Measurements from ENCODE around the gene ENO3.

ENO3 gene

GRCh38 chr17:4949321-4950074, 1.4 kb upstream of the ENO3 start:
- Mint-ChIP-seq H3K9me3 (no peaks in the 10 kb centered on the region), H3K27me3 (no peaks in the 10 kb centered on the region), H3K27ac (peak overlapping the region; percentile 98), H3K4me3 (peak overlapping the region; percentile 92), H3K36me3 (peaks cover 37% of the 10 kb centered on the region), H3K4me1 (peaks cover 39% of the 10 kb centered on the region)
- DNase-seq, result peak; percentile 82
- CTCF ChIA-PET, result interaction anchor here (1.0 to 1.1 kb wide), 2 partner anchors 17 to 41 kb away, joined by 3 read pairs; partner anchors contain the start of gene SPAG7

- H3K36me3 Mint-ChIP-seq, result peaks cover 30% of the 10 kb centered on the region
- H3K4me1 Mint-ChIP-seq, result peaks cover 32% of the 10 kb centered on the region
- peak overlapping the region; percentile 85 for H3K4me3 Mint-ChIP-seq
- DNase-seq, result peak; percentile 50
- H3K27ac Mint-ChIP-seq, result peak overlapping the region; percentile 96
- CTCF ChIA-PET, result interaction anchor here (1.0 to 1.1 kb wide), 2 partner anchors 17 to 41 kb away, joined by 3 read pairs; partner anchors contain the start of gene SPAG7
- H3K27me3 Mint-ChIP-seq, result no peaks in the 10 kb centered on the region
- H3K9me3 Mint-ChIP-seq, result no peaks in the 10 kb centered on the region
Observed at GRCh38 chr17:4950075-4950745, 709 bp upstream of the ENO3 start.

- Mint-ChIP-seq H3K9me3 (no peaks in the 10 kb centered on the region), H3K27me3 (no peaks in the 10 kb centered on the region), H3K4me3 (peak overlapping the region; percentile 85), H3K4me1 (peaks cover 28% of the 10 kb centered on the region), H3K27ac (peak overlapping the region; percentile 96), H3K36me3 (peaks cover 23% of the 10 kb centered on the region)
- CTCF ChIA-PET, result interaction anchor here (1.3 to 1.6 kb wide), 3 partner anchors 13 to 42 kb away, joined by 4 to 6 read pairs (median 4); partner anchors contain the start of gene SPAG7
- no peak for DNase-seq
Observed at GRCh38 chr17:4951486-4951885, 567 bp downstream of the ENO3 start.

DNA sequence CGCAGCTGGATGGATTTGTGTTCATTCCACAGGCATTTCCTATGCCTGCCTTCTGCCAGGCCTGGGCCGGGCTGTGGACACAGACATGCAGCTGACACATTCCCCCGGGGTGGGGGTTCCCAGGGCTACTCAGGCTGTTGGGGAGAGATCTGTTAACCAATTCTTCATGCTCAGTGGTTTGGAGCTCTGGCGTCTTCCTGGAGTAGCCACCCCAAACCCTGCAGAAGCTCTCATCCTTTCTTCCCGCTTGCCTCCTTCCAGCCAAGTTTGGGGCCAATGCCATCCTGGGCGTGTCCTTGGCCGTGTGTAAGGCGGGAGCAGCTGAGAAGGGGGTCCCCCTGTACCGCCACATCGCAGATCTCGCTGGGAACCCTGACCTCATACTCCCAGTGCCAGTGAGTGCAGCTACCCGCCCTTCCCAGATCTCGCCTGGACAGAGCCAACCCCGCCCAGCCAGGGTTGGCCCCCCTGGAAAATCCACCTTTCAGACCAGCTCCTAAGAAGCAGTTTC, 2.6 kb downstream of the ENO3 start:
- no peak for DNase-seq
- Mint-ChIP-seq H3K27ac (no peak overlapping the region), H3K4me1 (peaks cover 31% of the 10 kb centered on the region)

GRCh38 chr17:4955091-4955490, 4.2 kb downstream of the ENO3 start:
- CTCF ChIA-PET, result interaction anchor here (1.3 to 5.1 kb wide), 4 partner anchors 9 to 46 kb away, joined by 3 to 21 read pairs (median 5); partner anchors contain the start of gene SPAG7
- Mint-ChIP-seq H3K4me3 (no peak overlapping the region), H3K27me3 (no peaks in the 10 kb centered on the region), H3K27ac (no peak overlapping the region), H3K4me1 (peaks cover 31% of the 10 kb centered on the region), H3K9me3 (no peaks in the 10 kb centered on the region), H3K36me3 (peaks cover 27% of the 10 kb centered on the region)
- DNase-seq, result no peak

More for the DNA sequence above, 2.6 kb downstream of the ENO3 start:
- no peaks in the 10 kb centered on the region for H3K27me3 Mint-ChIP-seq
- H3K4me3 Mint-ChIP-seq, result no peak overlapping the region
- CTCF ChIA-PET, result interaction anchor here (0.7 to 5.1 kb wide), 3 partner anchors 10 to 44 kb away, joined by 3 to 21 read pairs (median 3); partner anchors contain the start of gene SPAG7
- H3K9me3 Mint-ChIP-seq, result no peaks in the 10 kb centered on the region
- peaks cover 18% of the 10 kb centered on the region for H3K36me3 Mint-ChIP-seq

DNA sequence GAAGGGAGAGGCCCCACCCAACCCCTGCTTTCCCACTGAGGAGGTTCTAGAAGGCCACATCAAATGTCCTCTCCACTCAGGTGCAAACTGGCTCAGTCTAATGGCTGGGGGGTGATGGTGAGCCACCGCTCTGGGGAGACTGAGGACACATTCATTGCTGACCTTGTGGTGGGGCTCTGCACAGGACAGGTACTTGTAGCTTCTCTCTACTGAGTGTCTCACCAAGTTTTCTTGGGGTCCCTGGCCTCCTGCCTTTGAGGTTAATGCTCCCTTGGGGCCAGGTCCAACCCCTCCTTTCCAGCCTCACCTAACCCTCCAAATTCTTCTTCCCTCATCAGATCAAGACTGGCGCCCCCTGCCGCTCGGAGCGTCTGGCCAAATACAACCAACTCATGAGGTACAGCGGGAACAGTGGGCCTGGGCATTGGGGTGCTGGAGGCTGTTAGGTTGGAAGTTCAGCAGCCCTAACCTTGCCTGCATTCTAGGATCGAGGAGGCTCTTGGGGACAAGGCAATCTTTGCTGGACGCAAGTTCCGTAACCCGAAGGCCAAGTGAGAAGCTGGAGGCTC, 5.7 kb downstream of the ENO3 start:
- Mint-ChIP-seq H3K27ac (no peak overlapping the region), H3K9me3 (no peaks in the 10 kb centered on the region)

DNA sequence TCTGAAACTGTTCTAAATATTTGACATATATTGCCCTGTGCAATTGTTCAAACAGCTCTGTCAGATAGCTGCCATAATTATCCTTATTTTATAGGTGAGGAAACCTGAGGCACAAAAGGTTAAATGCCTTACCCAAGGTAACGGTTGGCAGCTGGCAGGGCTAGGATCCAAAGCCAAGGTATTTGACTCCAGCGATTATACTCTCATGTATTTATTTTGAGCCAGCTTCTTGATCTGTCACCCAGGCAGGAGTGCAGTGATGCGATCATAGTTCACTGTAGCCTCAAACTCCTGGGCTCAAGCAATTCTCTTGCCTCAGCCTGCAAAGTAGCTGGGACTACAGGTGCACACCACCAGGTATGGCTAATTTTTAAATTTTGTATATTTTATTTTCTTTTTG, 7.2 kb downstream of the ENO3 start:
- CTCF ChIA-PET, result interaction anchor here (1.9 kb wide), 1 partner anchor 7 kb away, joined by 10 read pairs; no protein-coding TSS in a partner anchor
- Mint-ChIP-seq H3K36me3 (peaks cover 35% of the 10 kb centered on the region), H3K4me3 (no peak overlapping the region), H3K27me3 (no peaks in the 10 kb centered on the region), H3K4me1 (peaks cover 15% of the 10 kb centered on the region), H3K27ac (no peak overlapping the region), H3K9me3 (no peaks in the 10 kb centered on the region)
- no peak for DNase-seq

More for the DNA sequence above, 5.7 kb downstream of the ENO3 start:
- peak; percentile 63 for DNase-seq
- H3K27me3 Mint-ChIP-seq, result no peaks in the 10 kb centered on the region
- H3K4me1 Mint-ChIP-seq, result peaks cover 17% of the 10 kb centered on the region
- peaks cover 33% of the 10 kb centered on the region for H3K36me3 Mint-ChIP-seq
- no peak overlapping the region for H3K4me3 Mint-ChIP-seq
- CTCF ChIA-PET, result interaction anchor here (1.0 to 5.1 kb wide), 4 partner anchors 9 to 48 kb away, joined by 4 to 21 read pairs (median 8); partner anchors contain the start of gene SPAG7

DNA sequence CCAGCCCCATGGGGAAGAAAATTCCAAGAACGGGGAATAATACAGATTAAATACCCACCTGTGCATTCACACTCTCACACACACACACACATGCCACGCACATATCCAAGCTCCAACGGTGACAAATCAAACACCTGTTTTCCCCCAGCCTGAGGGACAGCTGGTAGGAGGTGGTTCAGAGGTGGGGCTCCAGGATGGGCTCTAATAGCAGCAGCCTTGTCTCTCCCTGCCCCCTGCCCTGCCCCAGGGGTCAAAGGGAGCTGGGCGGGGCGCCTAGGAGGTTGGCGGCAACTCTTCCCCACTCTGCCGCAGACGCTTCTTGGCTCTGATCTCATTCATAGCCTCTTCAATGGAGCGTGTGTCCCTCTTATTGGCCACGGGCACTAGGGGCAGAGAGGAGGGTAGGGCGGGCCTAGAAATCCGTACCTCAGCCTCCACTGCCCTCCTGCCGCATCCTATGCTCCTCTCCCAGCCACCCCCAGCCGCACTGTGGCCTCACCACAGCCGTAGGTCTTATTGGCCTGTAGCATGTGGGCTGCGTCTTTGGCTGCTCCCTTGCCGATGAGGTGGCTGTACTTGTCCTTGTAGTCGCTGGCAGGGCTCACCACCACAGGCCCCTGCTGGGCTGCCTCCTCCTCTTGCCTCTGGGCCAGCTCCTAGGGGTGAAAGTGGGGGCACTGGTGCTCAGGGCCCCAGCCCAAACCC, 8.5 kb downstream of the ENO3 start:
- H3K4me3 Mint-ChIP-seq, result no peak overlapping the region
- CTCF ChIA-PET, result no interaction called here
- no peaks in the 10 kb centered on the region for H3K27me3 Mint-ChIP-seq
- no peak overlapping the region for H3K27ac Mint-ChIP-seq
- H3K36me3 Mint-ChIP-seq, result peaks cover 31% of the 10 kb centered on the region
- peaks cover 12% of the 10 kb centered on the region for H3K4me1 Mint-ChIP-seq
- no peaks in the 10 kb centered on the region for H3K9me3 Mint-ChIP-seq
- no peak for DNase-seq

GRCh38 chr17:4960279-4960922, 9.5 kb downstream of the ENO3 start:
- CTCF ChIA-PET, result no interaction called here
- Mint-ChIP-seq H3K27me3 (no peaks in the 10 kb centered on the region), H3K4me1 (peaks cover 15% of the 10 kb centered on the region), H3K9me3 (no peaks in the 10 kb centered on the region), H3K27ac (no peak overlapping the region), H3K4me3 (no peak overlapping the region), H3K36me3 (peaks cover 36% of the 10 kb centered on the region)
- no peak for DNase-seq

- H3K4me1 Mint-ChIP-seq, result peaks cover 18% of the 10 kb centered on the region
- no peak for DNase-seq
- H3K36me3 Mint-ChIP-seq, result peaks cover 23% of the 10 kb centered on the region
- H3K9me3 Mint-ChIP-seq, result no peaks in the 10 kb centered on the region
- H3K4me3 Mint-ChIP-seq, result peak overlapping the region; percentile 41
- no peaks in the 10 kb centered on the region for H3K27me3 Mint-ChIP-seq
- CTCF ChIA-PET, result interaction anchor here (0.6 to 1.3 kb wide), 4 partner anchors 8 to 839 kb away, joined by 3 to 10 read pairs (median 3); partner anchors contain the start of genes RNF167 and SLC25A11
- peak overlapping the region; percentile 52 for H3K27ac Mint-ChIP-seq
Observed at GRCh38 chr17:4965311-4965986, 14.5 kb downstream of the ENO3 start.

GRCh38 chr17:4966844-4967538, 16.1 kb downstream of the ENO3 start:
- no peak overlapping the region for H3K4me3 Mint-ChIP-seq
- H3K36me3 Mint-ChIP-seq, result peaks cover 26% of the 10 kb centered on the region
- no peaks in the 10 kb centered on the region for H3K27me3 Mint-ChIP-seq
- H3K4me1 Mint-ChIP-seq, result peaks cover 24% of the 10 kb centered on the region
- peak; percentile 98 for DNase-seq
- H3K27ac Mint-ChIP-seq, result peak overlapping the region; percentile 78
- CTCF ChIA-PET, result interaction anchor here (0.6 to 2.8 kb wide), 12 partner anchors 12 to 95 kb away, joined by 3 to 21 read pairs (median 4); partner anchors contain the start of genes CHRNE, PFN1, RNF167 and SLC25A11
- H3K9me3 Mint-ChIP-seq, result no peaks in the 10 kb centered on the region

All from activated naive CD4-positive, alpha-beta T cell treated with anti-CD3 and anti-CD28 coated beads, Interleukin-2, amount 10 ng/mL, durations not matched to agents 7 days and 5 days (primary cell).